ENCODE results near the gene NR1I2. TPM values are rescaled to one million over a fixed set of nuclear protein-coding genes. Genes with fewer than 3 reads are reported as not detected.

NR1I2 gene
- total RNA-seq, result under 1 TPM; 0.28 to 0.33 TPM

DNA sequence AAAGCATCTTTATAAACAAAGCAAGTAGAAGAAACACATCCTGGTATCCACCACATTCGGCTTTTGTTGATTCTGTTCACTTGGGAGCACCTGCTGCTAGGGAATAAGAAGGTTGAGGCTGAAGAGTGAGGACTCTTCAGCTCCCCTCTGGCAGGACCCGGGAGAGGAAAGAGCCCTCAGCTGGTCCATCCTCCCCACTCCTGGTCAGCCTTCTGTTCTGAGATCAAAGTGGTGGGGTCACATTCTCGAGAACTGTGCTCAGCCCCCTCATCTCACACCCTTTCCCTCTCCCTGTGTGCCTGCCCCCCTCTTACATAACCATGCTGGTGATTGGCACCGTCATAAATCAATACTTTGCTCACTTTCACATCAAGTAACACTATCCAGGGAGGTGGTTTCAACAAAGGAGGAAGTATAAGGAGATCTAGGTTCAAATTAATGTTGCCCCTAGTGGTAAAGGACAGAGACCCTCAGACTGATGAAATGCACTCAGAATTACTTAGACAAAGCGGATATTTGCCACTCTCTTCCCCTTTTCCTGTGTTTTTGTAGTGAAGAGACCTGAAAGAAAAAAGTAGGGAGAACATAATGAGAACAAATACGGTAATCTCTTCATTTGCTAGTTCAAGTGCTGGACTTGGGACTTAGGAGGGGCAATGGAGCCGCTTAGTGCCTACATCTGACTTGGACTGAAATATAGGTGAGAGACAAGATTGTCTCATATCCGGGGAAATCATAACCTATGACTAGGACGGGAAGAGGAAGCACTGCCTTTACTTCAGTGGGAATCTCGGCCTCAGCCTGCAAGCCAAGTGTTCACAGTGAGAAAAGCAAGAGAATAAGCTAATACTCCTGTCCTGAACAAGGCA, at the start of gene NR1I2:
NR1I2 (plus strand) TSS at position 772 of the 869 bp plus-strand sequence.
- H3K4me3 Mint-ChIP-seq, result no peak within 1 kb of the TSS
- H3K36me3 Mint-ChIP-seq, result peaks cover 2% of the 10 kb centered on the region
- DNase-seq (no peak), ATAC-seq (ENCODE audit: low read depth) (no peak)
- H3K9me3 Mint-ChIP-seq, result peaks cover 2% of the 10 kb centered on the region
- POLR2A ChIA-PET, result no interaction called here
- no peak within 1 kb of the TSS for H3K27ac Mint-ChIP-seq
- H3K27me3 Mint-ChIP-seq, result no peaks in the 10 kb centered on the region
- peaks cover 12% of the 10 kb centered on the region for H3K4me1 Mint-ChIP-seq

DNA sequence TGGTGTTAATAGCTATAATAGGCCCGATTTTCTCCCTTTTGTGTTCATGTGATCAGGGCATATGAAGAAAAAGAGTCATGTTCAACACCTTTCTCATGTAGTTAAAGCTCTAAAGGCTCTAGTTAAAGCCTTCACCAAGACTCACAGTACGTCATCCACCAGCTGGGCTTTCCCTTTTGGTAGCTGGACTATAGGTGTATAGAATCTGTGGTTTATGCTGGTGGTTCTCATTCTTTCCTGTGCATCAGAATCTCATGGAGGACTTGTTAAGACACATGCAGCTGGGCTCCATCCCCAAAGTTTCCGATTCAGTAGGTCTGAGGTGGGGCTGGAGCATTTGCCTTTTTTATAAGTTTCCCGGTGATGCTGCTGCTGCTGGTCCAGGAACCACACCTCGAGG, 48.1 kb upstream of the NR1I2 start:
- H3K36me3 Mint-ChIP-seq, result no peaks in the 10 kb centered on the region
- ATAC-seq (ENCODE audit: low read depth) (no peak), DNase-seq (no peak)
- POLR2A ChIA-PET, result no interaction called here
- H3K27ac Mint-ChIP-seq, result no peak overlapping the region
- no peak overlapping the region for H3K4me3 Mint-ChIP-seq
- H3K4me1 Mint-ChIP-seq, result no peaks in the 10 kb centered on the region
- H3K9me3 Mint-ChIP-seq, result no peaks in the 10 kb centered on the region
- peaks cover 18% of the 10 kb centered on the region for H3K27me3 Mint-ChIP-seq

DNA sequence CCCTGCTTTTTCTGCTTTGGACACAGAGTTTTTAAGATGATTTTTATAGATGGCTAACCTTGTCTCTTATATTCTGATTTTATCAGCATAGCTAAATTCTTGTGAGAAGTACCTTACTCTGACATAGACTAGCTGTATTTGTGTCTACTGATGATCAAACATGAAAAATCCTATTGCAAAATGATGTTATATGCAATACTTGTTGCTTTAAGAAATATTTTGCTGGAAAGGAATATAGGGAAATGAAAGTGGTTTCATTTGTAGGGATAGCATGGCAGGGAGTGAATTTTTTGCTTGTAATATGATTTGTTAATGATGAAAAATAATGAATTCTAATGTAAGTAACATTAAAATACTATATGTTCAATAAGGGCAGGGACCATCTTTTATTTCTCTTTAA, 43.2 kb upstream of the NR1I2 start:
- POLR2A ChIA-PET, result no interaction called here
- no peak for DNase-seq
- Mint-ChIP-seq H3K27ac (no peak overlapping the region), H3K36me3 (no peaks in the 10 kb centered on the region), H3K4me3 (no peak overlapping the region), H3K27me3 (peaks cover 41% of the 10 kb centered on the region), H3K9me3 (no peaks in the 10 kb centered on the region), H3K4me1 (no peaks in the 10 kb centered on the region)
- ATAC-seq (ENCODE audit: low read depth), result no peak

DNA sequence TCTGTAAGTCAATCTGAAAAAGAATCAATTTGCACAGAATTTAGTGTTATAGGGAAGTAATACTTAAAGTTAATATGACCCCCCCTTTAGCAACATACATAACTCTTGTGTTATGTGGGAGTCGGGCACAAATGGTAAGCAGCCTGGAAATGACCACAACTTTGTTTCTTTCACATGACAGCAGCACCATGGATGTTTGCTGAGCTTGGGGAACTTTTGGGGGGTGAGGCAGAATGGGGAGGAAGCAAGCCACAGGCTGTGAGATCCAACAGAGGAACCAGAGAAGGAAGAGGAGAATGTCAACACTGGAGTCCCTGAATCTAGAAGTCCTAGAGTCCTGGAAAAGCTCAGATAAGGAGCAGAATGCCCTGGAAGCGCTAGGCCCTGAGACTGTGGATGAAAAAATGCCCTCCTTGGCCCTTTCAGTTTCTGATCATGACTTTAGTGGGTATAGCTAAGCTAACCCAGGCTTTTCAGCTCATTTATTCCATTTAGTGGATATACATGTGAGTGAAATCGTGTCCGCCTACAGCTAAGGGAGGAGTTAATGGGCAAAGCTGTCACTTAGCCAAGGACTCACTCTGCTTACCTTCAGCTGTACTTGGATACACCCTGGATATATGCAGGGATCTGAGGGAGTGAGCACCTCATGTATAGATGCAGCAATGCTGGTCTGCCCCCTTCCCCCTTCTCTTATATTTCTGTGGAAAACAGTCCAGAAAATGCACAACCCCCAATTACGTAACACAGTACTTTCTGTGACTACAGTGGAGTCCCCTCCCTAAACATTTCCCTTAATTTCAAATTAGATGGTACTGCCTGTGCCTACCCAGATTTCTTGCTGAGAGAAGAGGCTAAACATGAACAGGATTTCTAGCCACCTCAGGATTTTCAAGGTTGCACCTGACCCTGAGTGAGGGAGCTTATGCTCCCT, 40.0 kb upstream of the NR1I2 start:
- no peaks in the 10 kb centered on the region for H3K9me3 Mint-ChIP-seq
- H3K4me1 Mint-ChIP-seq, result no peaks in the 10 kb centered on the region
- H3K27me3 Mint-ChIP-seq, result peaks cover 46% of the 10 kb centered on the region
- ATAC-seq (ENCODE audit: low read depth), result no peak
- H3K27ac Mint-ChIP-seq, result no peak overlapping the region
- no peak overlapping the region for H3K4me3 Mint-ChIP-seq
- POLR2A ChIA-PET, result no interaction called here
- no peak for DNase-seq
- H3K36me3 Mint-ChIP-seq, result no peaks in the 10 kb centered on the region

DNA sequence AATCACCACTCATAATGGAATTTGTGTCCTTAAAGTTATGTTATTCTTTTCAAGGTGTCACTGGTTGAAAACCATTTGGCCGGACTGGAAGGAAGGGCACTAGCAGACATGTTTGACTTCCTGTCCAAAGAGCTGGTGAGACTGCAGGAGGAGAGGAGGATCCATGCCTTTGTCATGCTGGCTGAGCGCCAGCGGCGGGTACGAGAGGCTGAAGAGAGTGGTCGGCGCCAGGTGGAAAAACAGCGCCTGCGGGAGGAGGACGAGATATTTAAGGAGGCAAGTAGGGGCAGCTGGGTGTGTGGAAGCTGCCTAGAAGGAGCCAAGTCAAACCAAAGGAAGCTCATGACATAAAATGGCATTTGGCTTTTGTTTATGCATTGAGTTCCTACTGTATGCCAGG, 38.0 kb upstream of the NR1I2 start:
- Mint-ChIP-seq H3K4me1 (no peaks in the 10 kb centered on the region), H3K27me3 (peaks cover 48% of the 10 kb centered on the region), H3K36me3 (no peaks in the 10 kb centered on the region), H3K4me3 (no peak overlapping the region), H3K27ac (no peak overlapping the region), H3K9me3 (no peaks in the 10 kb centered on the region)
- no peak for DNase-seq
- POLR2A ChIA-PET, result no interaction called here
- no peak for ATAC-seq (ENCODE audit: low read depth)

DNA sequence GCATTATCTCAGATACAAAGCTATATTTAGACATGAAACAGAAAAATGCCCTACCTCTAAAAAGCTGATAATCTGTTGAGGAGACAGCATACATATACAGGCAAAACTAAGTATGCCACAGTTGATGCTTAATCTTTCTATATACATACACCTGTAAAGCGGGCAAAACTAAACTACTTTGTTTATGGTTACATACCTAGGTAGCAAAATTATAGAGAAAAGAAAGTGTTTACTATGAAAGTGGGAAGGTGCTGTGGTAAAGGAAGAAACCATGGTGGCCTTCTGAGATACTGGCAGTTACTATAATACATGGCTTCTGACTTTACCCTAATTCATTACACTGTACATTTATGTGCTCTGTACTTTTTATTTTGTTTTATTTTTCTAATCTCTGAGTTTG, 36.0 kb upstream of the NR1I2 start:
- Mint-ChIP-seq H3K27me3 (peaks cover 45% of the 10 kb centered on the region), H3K36me3 (no peaks in the 10 kb centered on the region), H3K27ac (no peak overlapping the region), H3K4me1 (no peaks in the 10 kb centered on the region), H3K4me3 (no peak overlapping the region), H3K9me3 (no peaks in the 10 kb centered on the region)
- ATAC-seq (ENCODE audit: low read depth), result no peak
- POLR2A ChIA-PET, result no interaction called here
- DNase-seq, result no peak

DNA sequence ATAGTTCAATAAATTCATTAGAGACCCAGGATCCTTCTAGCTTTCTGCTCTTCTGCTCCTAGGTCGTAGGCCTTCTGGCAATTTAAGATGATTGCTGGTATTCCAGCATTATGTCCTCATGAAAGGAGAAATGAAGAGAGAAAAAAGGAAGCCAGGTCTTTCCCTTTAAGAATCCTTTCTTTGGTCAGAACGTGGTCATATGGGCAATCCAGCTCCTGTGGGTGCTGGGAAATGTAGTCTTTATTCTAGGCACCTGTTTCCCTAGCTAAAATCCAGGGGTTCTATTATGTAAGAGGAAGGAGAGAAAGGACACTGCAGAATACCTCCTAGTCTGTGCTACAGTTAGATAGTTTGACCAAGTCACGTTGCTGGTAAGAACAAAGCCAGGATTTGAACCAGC, 35.5 kb upstream of the NR1I2 start:
- DNase-seq (no peak), ATAC-seq (ENCODE audit: low read depth) (no peak)
- POLR2A ChIA-PET, result no interaction called here
- no peaks in the 10 kb centered on the region for H3K9me3 Mint-ChIP-seq
- H3K4me3 Mint-ChIP-seq, result no peak overlapping the region
- no peaks in the 10 kb centered on the region for H3K4me1 Mint-ChIP-seq
- H3K27ac Mint-ChIP-seq, result no peak overlapping the region
- peaks cover 44% of the 10 kb centered on the region for H3K27me3 Mint-ChIP-seq
- H3K36me3 Mint-ChIP-seq, result no peaks in the 10 kb centered on the region

DNA sequence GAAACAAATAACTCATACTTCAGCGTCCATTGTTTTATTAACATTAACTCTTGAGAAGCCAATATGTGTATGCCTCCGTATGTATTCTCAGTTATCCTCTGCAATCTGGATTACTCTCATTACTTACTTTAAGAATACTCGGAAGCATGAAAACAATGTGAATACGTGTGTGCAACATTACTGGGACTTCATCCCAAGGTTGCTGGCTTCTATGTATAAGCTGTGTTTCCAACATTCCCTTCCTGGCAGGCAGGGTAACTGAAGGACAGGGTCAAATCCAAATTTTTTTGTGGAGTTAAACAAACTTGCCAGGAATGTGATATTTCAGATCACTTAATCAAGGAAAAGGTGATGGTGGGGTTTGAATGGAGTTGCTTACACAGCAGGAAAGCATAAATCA, 34.5 kb upstream of the NR1I2 start:
- Mint-ChIP-seq H3K27ac (no peak overlapping the region), H3K27me3 (peaks cover 42% of the 10 kb centered on the region), H3K36me3 (no peaks in the 10 kb centered on the region), H3K4me1 (no peaks in the 10 kb centered on the region), H3K4me3 (no peak overlapping the region), H3K9me3 (no peaks in the 10 kb centered on the region)
- ATAC-seq (ENCODE audit: low read depth) (no peak), DNase-seq (no peak)
- POLR2A ChIA-PET, result interaction anchor here (0.5 kb wide), 1 partner anchor 185 kb away, joined by 3 read pairs; no protein-coding TSS in a partner anchor

DNA sequence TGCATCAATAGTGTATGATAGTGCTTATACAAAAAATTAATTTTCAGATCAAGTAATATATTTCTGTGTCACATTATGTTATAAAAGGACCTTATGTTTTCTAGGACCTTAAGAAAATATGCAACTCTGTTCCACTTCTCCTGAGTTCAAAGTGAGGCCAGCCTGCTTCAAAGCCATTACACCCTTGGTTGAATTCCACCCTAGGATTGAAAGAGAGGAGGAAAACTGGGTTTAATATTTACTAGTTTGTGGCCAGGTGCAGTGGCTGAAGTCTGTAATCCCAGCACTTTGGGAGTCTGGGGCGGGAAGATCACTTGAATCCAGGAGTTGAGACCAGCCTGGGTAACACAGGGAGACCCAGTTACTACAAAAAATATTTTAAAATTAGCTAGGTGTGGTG, 32.9 kb upstream of the NR1I2 start:
- H3K27me3 Mint-ChIP-seq, result peaks cover 37% of the 10 kb centered on the region
- H3K36me3 Mint-ChIP-seq, result no peaks in the 10 kb centered on the region
- no peaks in the 10 kb centered on the region for H3K4me1 Mint-ChIP-seq
- POLR2A ChIA-PET, result no interaction called here
- no peak for DNase-seq
- no peak overlapping the region for H3K4me3 Mint-ChIP-seq
- no peak overlapping the region for H3K27ac Mint-ChIP-seq
- H3K9me3 Mint-ChIP-seq, result peaks cover 2% of the 10 kb centered on the region
- no peak for ATAC-seq (ENCODE audit: low read depth)

DNA sequence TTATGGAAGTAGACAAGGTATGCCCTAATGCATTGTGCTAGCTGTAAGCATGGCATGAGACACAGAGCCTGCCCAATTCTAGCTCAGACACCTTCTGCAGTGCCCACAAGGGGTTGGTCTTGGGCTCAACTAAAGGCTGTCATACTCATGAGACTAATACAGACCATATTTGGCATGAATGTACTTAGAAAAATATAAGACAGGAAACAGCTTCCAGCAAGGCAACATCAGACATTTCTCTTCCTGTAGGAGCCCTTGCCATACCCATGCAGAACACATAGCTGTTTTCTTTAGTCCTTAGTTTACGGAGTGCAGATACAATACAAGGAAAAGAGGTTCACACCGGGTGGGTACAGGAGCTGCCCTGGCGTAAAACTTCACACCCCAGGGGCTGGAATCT, 30.5 kb upstream of the NR1I2 start:
- H3K4me3 Mint-ChIP-seq, result no peak overlapping the region
- H3K36me3 Mint-ChIP-seq, result no peaks in the 10 kb centered on the region
- ATAC-seq (ENCODE audit: low read depth), result no peak
- no peak for DNase-seq
- POLR2A ChIA-PET, result no interaction called here
- no peaks in the 10 kb centered on the region for H3K4me1 Mint-ChIP-seq
- no peak overlapping the region for H3K27ac Mint-ChIP-seq
- peaks cover 36% of the 10 kb centered on the region for H3K27me3 Mint-ChIP-seq
- peaks cover 3% of the 10 kb centered on the region for H3K9me3 Mint-ChIP-seq

DNA sequence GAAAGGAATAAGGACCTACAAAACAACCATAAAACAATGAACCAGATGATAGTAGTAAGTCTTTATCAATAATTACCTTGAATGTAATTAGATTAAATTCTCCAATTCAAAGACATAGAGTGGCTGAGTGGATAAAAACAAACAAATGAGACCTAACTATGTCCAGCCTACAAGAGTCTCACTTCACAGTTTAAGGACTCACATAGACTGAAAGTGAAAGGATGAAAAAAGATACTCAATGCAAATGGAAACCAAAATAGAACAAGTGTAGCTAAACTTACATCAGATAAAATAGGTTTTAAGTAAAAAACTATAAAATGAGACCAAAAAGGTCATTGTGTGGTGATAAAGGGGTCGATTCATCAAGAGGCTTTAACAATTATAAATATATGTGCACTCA, 21.9 kb upstream of the NR1I2 start:
- Mint-ChIP-seq H3K4me3 (no peak overlapping the region), H3K4me1 (peaks cover 3% of the 10 kb centered on the region), H3K9me3 (peaks cover 2% of the 10 kb centered on the region), H3K27ac (no peak overlapping the region), H3K36me3 (peaks cover 5% of the 10 kb centered on the region), H3K27me3 (peaks cover 39% of the 10 kb centered on the region)
- POLR2A ChIA-PET, result no interaction called here
- ATAC-seq (ENCODE audit: low read depth) (no peak), DNase-seq (no peak)

DNA sequence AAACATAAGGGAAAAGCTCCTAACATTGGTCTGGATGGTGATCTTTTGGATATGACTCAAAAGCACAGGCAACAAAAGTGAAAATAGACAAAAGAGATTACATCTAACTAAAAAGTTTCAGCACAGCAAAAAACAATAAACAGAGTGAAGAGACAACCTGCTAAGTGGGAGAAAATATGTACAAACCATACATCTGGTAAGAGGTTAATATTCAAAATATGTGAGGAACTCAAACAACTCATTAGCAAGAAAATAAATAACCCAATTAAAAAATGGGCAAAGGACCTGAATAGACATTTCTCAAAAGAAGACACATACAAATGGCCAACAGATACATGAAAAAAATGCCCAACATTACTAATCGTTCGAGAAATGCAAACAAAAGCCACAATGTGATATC, 19.0 kb upstream of the NR1I2 start:
- Mint-ChIP-seq H3K27ac (no peak overlapping the region), H3K4me1 (peaks cover 3% of the 10 kb centered on the region), H3K27me3 (peaks cover 46% of the 10 kb centered on the region), H3K9me3 (peaks cover 2% of the 10 kb centered on the region), H3K36me3 (peaks cover 5% of the 10 kb centered on the region), H3K4me3 (no peak overlapping the region)
- no peak for DNase-seq
- POLR2A ChIA-PET, result no interaction called here
- ATAC-seq (ENCODE audit: low read depth), result no peak

DNA sequence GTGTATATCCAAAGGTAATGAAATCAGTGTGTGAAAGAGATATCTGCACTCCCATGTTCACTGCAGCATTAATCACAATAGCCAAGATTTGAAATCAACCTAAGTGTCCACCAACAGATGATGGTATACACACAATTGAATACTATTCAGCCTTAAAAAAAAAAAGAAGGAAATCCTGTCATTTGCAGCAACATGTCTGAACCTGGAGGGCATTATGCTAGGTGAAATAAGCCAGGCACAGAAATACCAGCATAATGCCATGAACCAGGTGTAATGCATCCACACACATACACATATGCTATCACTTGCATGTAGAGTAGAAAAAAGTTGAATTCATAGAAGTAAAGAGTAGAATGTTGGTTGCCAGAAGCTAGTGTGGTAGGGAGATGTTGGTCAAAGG, 18.4 kb upstream of the NR1I2 start:
- H3K4me3 Mint-ChIP-seq, result no peak overlapping the region
- peaks cover 46% of the 10 kb centered on the region for H3K27me3 Mint-ChIP-seq
- H3K36me3 Mint-ChIP-seq, result peaks cover 5% of the 10 kb centered on the region
- ATAC-seq (ENCODE audit: low read depth) (no peak), DNase-seq (no peak)
- POLR2A ChIA-PET, result no interaction called here
- H3K4me1 Mint-ChIP-seq, result peaks cover 3% of the 10 kb centered on the region
- H3K27ac Mint-ChIP-seq, result no peak overlapping the region
- H3K9me3 Mint-ChIP-seq, result peaks cover 2% of the 10 kb centered on the region

DNA sequence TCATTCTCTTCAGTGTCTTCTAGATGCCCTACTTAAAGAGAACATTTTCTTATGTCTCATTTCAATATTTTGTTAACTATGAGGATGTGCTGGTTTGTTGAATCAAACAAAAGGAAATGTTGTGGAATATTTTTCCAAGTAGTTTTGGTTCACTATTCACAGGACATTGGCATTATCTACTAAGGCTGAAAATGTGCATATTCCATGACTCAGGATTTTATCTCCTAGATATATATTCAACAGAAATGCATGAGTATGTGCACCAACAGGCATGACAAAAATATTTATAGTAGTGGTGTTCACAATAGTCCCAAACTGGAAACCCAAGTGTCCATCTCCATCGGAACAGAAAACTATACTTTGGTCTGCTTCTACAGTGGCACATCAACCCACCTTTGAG, 16.7 kb upstream of the NR1I2 start:
- H3K36me3 Mint-ChIP-seq, result peaks cover 5% of the 10 kb centered on the region
- POLR2A ChIA-PET, result no interaction called here
- DNase-seq (no peak), ATAC-seq (ENCODE audit: low read depth) (no peak)
- H3K4me1 Mint-ChIP-seq, result no peaks in the 10 kb centered on the region
- no peak overlapping the region for H3K4me3 Mint-ChIP-seq
- H3K9me3 Mint-ChIP-seq, result peaks cover 2% of the 10 kb centered on the region
- peaks cover 46% of the 10 kb centered on the region for H3K27me3 Mint-ChIP-seq
- no peak overlapping the region for H3K27ac Mint-ChIP-seq

Measured in activated naive CD8-positive, alpha-beta T cell treated with anti-CD3 and anti-CD28 coated beads, Interleukin-2, amount 10 ng/mL, durations not matched to agents 7 days and 5 days (primary cell).